Measurements from ENCODE around the gene ECM2.

Gene ECM2

GRCh38 chr9:92527832-92528521 lies 7.8 kb downstream of the ECM2 start:
- no peak for DNase-seq

GRCh38 chr9:92527291-92527828 lies 8.4 kb downstream of the ECM2 start:
- no peak for DNase-seq

- no peak for DNase-seq
These were observed 10.5 kb downstream of the ECM2 start for GRCh38 chr9:92525306-92525705.

- DNase-seq, result no peak
These were observed 10.9 kb downstream of the ECM2 start for GRCh38 chr9:92524881-92525280.

GRCh38 chr9:92522983-92523970 lies 12.5 kb downstream of the ECM2 start:
- DNase-seq, result no peak

- DNase-seq, result no peak
These were observed 15.0 kb downstream of the ECM2 start for GRCh38 chr9:92520837-92521236.

GRCh38 chr9:92518199-92518598 lies 17.6 kb downstream of the ECM2 start:
- no peak for DNase-seq

GRCh38 chr9:92517046-92517445 lies 18.7 kb downstream of the ECM2 start:
- no peak for DNase-seq

- DNase-seq, result no peak
These were observed 19.3 kb downstream of the ECM2 start for GRCh38 chr9:92516521-92516920.

GRCh38 chr9:92514635-92515034 lies 21.2 kb downstream of the ECM2 start:
- DNase-seq, result no peak

- no peak for DNase-seq
These were observed 22.4 kb downstream of the ECM2 start for GRCh38 chr9:92513349-92513748.

GRCh38 chr9:92512622-92513021 lies 23.2 kb downstream of the ECM2 start:
- DNase-seq, result no peak

GRCh38 chr9:92510747-92511146 lies 25.0 kb downstream of the ECM2 start:
- no peak for DNase-seq

- DNase-seq, result no peak
These were observed 26.7 kb downstream of the ECM2 start for GRCh38 chr9:92509050-92509449.

GRCh38 chr9:92508018-92508820 lies 27.6 kb downstream of the ECM2 start:
- DNase-seq, result no peak

- DNase-seq, result peak in 1 of 2 experiments; percentile 10
These were observed 28.3 kb downstream of the ECM2 start for GRCh38 chr9:92507496-92507895.

- no peak for DNase-seq
These were observed 28.8 kb downstream of the ECM2 start for GRCh38 chr9:92507005-92507404.

GRCh38 chr9:92506184-92506857 lies 29.5 kb downstream of the ECM2 start:
- DNase-seq, result no peak

- DNase-seq, result no peak
These were observed 30.9 kb downstream of the ECM2 start for GRCh38 chr9:92504881-92505280.

GRCh38 chr9:92503156-92503555 lies 32.6 kb downstream of the ECM2 start:
- DNase-seq, result no peak

- no peak for DNase-seq
These were observed 34.0 kb downstream of the ECM2 start for GRCh38 chr9:92501671-92502393.

- no peak for DNase-seq
These were observed 35.1 kb downstream of the ECM2 start for GRCh38 chr9:92500725-92501124.
